Activated naive CD8-positive, alpha-beta T cell treated with anti-CD3 and anti-CD28 coated beads, Interleukin-2, amount 50 U/mL, for 16 hours (primary cell): ENCODE results near the gene C17orf67.

Experiments
- DNase-seq: peaks from one replicate; pipeline ENCODE4 v3.0.0-alpha.2; 2020; ENCODE audit warnings: low read depth, low spot score

Gene C17orf67

GRCh38 chr17:56833809-56834379 lies at the start of gene C17orf67, which contains the start of gene DGKE:
C17orf67 (minus strand) TSS chr17:56833920; CDS start chr17:56815810, 18,110 bp downstream.
DGKE (plus strand) TSS chr17:56834151; CDS start chr17:56834796, 645 bp downstream.
- peak; percentile 98 for DNase-seq

- DNase-seq: no peak
Measured at GRCh38 chr17:56881685-56882295, 48.1 kb upstream of the C17orf67 start.

GRCh38 chr17:56880571-56880970 lies 46.9 kb upstream of the C17orf67 start:
- no peak for DNase-seq

GRCh38 chr17:56880133-56880532 lies 46.4 kb upstream of the C17orf67 start:
- DNase-seq: no peak

- no peak for DNase-seq
Measured at GRCh38 chr17:56879280-56879679, 45.6 kb upstream of the C17orf67 start.

- DNase-seq: no peak
Measured at GRCh38 chr17:56876766-56877179, 43.1 kb upstream of the C17orf67 start.

GRCh38 chr17:56870081-56870651 lies 36.4 kb upstream of the C17orf67 start:
- DNase-seq: no peak

GRCh38 chr17:56868716-56869115 lies 35.0 kb upstream of the C17orf67 start:
- no peak for DNase-seq

GRCh38 chr17:56867948-56868376 lies 34.2 kb upstream of the C17orf67 start:
- DNase-seq: no peak

- no peak for DNase-seq
Measured at GRCh38 chr17:56866496-56866895, 32.8 kb upstream of the C17orf67 start.

- no peak for DNase-seq
Measured at GRCh38 chr17:56866076-56866475, 32.4 kb upstream of the C17orf67 start.

- no peak for DNase-seq
Measured at GRCh38 chr17:56863974-56864373, 30.3 kb upstream of the C17orf67 start.

GRCh38 chr17:56861899-56862298 lies 28.2 kb upstream of the C17orf67 start:
- DNase-seq: no peak

- no peak for DNase-seq
Measured at GRCh38 chr17:56851008-56851407, 17.3 kb upstream of the C17orf67 start.

- no peak for DNase-seq
Measured at GRCh38 chr17:56850591-56850990, 16.9 kb upstream of the C17orf67 start.

- no peak for DNase-seq
Measured at GRCh38 chr17:56849131-56849530, 15.4 kb upstream of the C17orf67 start.

GRCh38 chr17:56847106-56847505 lies 13.4 kb upstream of the C17orf67 start:
- DNase-seq: no peak

- no peak for DNase-seq
Measured at GRCh38 chr17:56845934-56846333, 12.2 kb upstream of the C17orf67 start.

- DNase-seq: no peak
Measured at GRCh38 chr17:56842577-56842976, 8.9 kb upstream of the C17orf67 start.

GRCh38 chr17:56838687-56839086 lies 5.0 kb upstream of the C17orf67 start:
- no peak for DNase-seq

GRCh38 chr17:56835264-56835585 lies 1.5 kb upstream of the C17orf67 start:
- DNase-seq: no peak

- DNase-seq: peak; percentile 38
Measured at GRCh38 chr17:56834380-56835263, 902 bp upstream of the C17orf67 start.
